GM23248 (cell line): ENCODE data around the gene EFCAB11.

Source experiments
- EZH2 ChIP-seq: fragments of 200-600 bp; sonication (generic); IDR thresholded peaks from 2 replicates; pipeline ENCODE4 v1.6.1; 2018; ENCODE audit warnings: antibody characterized with exemption, mild to moderate bottlenecking; ENCODE audit not compliant: insufficient read depth, poor library complexity, severe bottlenecking
- EZH2phosphoT487 ChIP-seq: fragments of 200-600 bp; sonication (generic); IDR thresholded peaks from 2 replicates; pipeline ENCODE4 v1.6.1; 2018; ENCODE audit warnings: antibody characterized with exemption, moderate library complexity, mild to moderate bottlenecking, low read depth; ENCODE audit not compliant: insufficient read depth

GRCh38 chr14:89807892-89808291 lies 146.6 kb downstream of the EFCAB11 start:
- TF ChIP-seq EZH2 (no peak), EZH2phosphoT487 (no peak)
